GM23338 (cell line): ENCODE results near the gene DCST2. TPM values are rescaled to one million over a fixed set of nuclear protein-coding genes. Genes with fewer than 3 reads are reported as not detected.

Experiments
- ATAC-seq: fragments of 200-7000 bp; cut with Tn5 transposase; 3 replicates; pipeline ENCODE4 v1.9.1; 2020
- DNase-seq: peaks from one replicate; pipeline ENCODE4 v3.0.0-alpha.2; 2015; ENCODE audit warnings: low spot score
- H2AFZ ChIP-seq: fragments of 200-600 bp; sonication (generic); 2 replicates; pipeline ENCODE4 v1.8.0; 2016; ENCODE audit warnings: antibody characterized with exemption, mild to moderate bottlenecking, moderate library complexity
- H3F3A ChIP-seq: fragments of 200-600 bp; sonication (generic); replicated peaks from 2 replicates; pipeline ENCODE4 v1.8.0; 2017; ENCODE audit warnings: antibody characterized with exemption, mixed run types, low read depth
- H3K27ac ChIP-seq: fragments of 200-600 bp; sonication (generic); 2 replicates; pipeline ENCODE4 v1.6.1; 2016; ENCODE audit warnings: low read depth
- H3K27me3 ChIP-seq: fragments of 200-600 bp; sonication (generic); 2 replicates; pipeline ENCODE4 v1.8.0; 2016; ENCODE audit warnings: mild to moderate bottlenecking, mixed run types, moderate library complexity; ENCODE audit not compliant: insufficient read depth
- H3K36me3 ChIP-seq: fragments of 200-600 bp; sonication (generic); 2 replicates; pipeline ENCODE4 v1.8.0; 2016; ENCODE audit warnings: mild to moderate bottlenecking; ENCODE audit not compliant: insufficient read depth
- H3K4me1 ChIP-seq: fragments of 200-600 bp; sonication (generic); 2 replicates; pipeline ENCODE4 v1.8.0; 2016; ENCODE audit warnings: mild to moderate bottlenecking, moderate library complexity; ENCODE audit not compliant: insufficient read depth
- H3K4me2 ChIP-seq: fragments of 200-600 bp; sonication (generic); 2 replicates; pipeline ENCODE4 v1.7.1; 2017; ENCODE audit warnings: mixed run types
- H3K4me3 ChIP-seq: fragments of 200-600 bp; sonication (generic); 2 replicates; pipeline ENCODE4 v1.6.1; 2016; ENCODE audit warnings: mixed run types
- H3K79me2 ChIP-seq: fragments of 200-600 bp; sonication (generic); replicated peaks from 2 replicates; pipeline ENCODE4 v1.8.0; 2017; ENCODE audit warnings: mild to moderate bottlenecking; ENCODE audit not compliant: insufficient read depth
- H3K9me2 ChIP-seq: fragments of 200-600 bp; sonication (generic); 2 replicates; pipeline ENCODE4 v1.8.0; 2017; ENCODE audit not compliant: insufficient read depth
- H4K20me1 ChIP-seq: fragments of 200-600 bp; sonication (generic); replicated peaks from 2 replicates; pipeline ENCODE4 v1.8.0; 2017; ENCODE audit warnings: mild to moderate bottlenecking; ENCODE audit not compliant: insufficient read depth
- H3K27ac Mint-ChIP-seq: 2 replicates; pipeline ENCODE4 v1.8.0; 2020; ENCODE audit warnings: inconsistent platforms, mild to moderate bottlenecking, moderate library complexity, mixed read lengths
- H3K27me3 Mint-ChIP-seq: 3 replicates; pipeline ENCODE4 v1.8.0; 2022; ENCODE audit warnings: low read depth, mild to moderate bottlenecking, moderate library complexity, mixed read lengths, inconsistent platforms; ENCODE audit not compliant: insufficient read depth, poor library complexity
- H3K36me3 Mint-ChIP-seq: 3 replicates; pipeline ENCODE4 v1.8.0; 2021; ENCODE audit warnings: low read depth, mild to moderate bottlenecking, inconsistent platforms, moderate library complexity, mixed read lengths
- H3K4me1 Mint-ChIP-seq: 3 replicates; pipeline ENCODE4 v1.8.0; 2020; ENCODE audit warnings: mild to moderate bottlenecking, inconsistent platforms, mixed read lengths
- H3K4me3 Mint-ChIP-seq: 3 replicates; pipeline ENCODE4 v1.8.0; 2021; ENCODE audit warnings: moderate library complexity, mild to moderate bottlenecking, inconsistent platforms, mixed read lengths
- H3K9me3 Mint-ChIP-seq: 3 replicates; pipeline ENCODE4 v1.8.0; 2020; ENCODE audit warnings: moderate library complexity, mild to moderate bottlenecking, inconsistent platforms, mixed read lengths
- CREB1 ChIP-seq: fragments of 250-450 bp; sonication (Bioruptor Pico); IDR thresholded peaks from 2 replicates; pipeline ENCODE4 v1.5.0; 2020; ENCODE audit warnings: low read depth, mild to moderate bottlenecking, moderate library complexity
- CTCF ChIP-seq, 2 experiments: fragments of 200-600 bp in 1 of 2; sonication (generic) in 1 of 2; conservative IDR thresholded peaks; 2 replicates each; pipeline versions ENCODE4 v1.5.1 to v1.6.1; 2016 to 2017; ENCODE audit warnings: antibody characterized with exemption in 2 of 2, low read depth in 2 of 2, mild to moderate bottlenecking in 2 of 2, moderate library complexity in 1 of 2
- ETS1 ChIP-seq: IDR thresholded peaks from 2 replicates; pipeline ENCODE4 v1.6.1; 2016; ENCODE audit warnings: antibody characterized with exemption
- EZH2 ChIP-seq: fragments of 200-600 bp; sonication (generic); IDR thresholded peaks from one replicate; pipeline ENCODE4 v1.8.0; 2017; ENCODE audit warnings: antibody characterized with exemption, mild to moderate bottlenecking, low read depth; ENCODE audit not compliant: unreplicated experiment
- EZH2phosphoT487 ChIP-seq: fragments of 200-600 bp; sonication (generic); IDR thresholded peaks from one replicate; pipeline ENCODE4 v1.8.1; 2018; ENCODE audit warnings: antibody characterized with exemption; ENCODE audit not compliant: unreplicated experiment
- JUNB ChIP-seq: IDR thresholded peaks from one replicate; pipeline ENCODE4 v1.6.1; 2016; ENCODE audit warnings: antibody characterized with exemption; ENCODE audit not compliant: unreplicated experiment
- NANOG ChIP-seq: IDR thresholded peaks from 2 replicates; pipeline ENCODE4 v1.6.1; 2016; ENCODE audit warnings: antibody characterized with exemption, borderline replicate concordance
- POLR2AphosphoS5 ChIP-seq: IDR thresholded peaks from 2 replicates; pipeline ENCODE4 v1.6.1; 2016; ENCODE audit warnings: antibody characterized with exemption, low read depth
- REST ChIP-seq: IDR thresholded peaks from one replicate; pipeline ENCODE4 v1.6.1; 2018; ENCODE audit warnings: antibody characterized with exemption; ENCODE audit not compliant: unreplicated experiment
- STAT1 ChIP-seq: IDR thresholded peaks from one replicate; pipeline ENCODE4 v1.6.1; 2016; ENCODE audit warnings: antibody characterized with exemption; ENCODE audit not compliant: unreplicated experiment
- ZNF114 ChIP-seq: fragments of 250-450 bp; sonication (Bioruptor Pico); IDR thresholded peaks from 2 replicates; pipeline ENCODE4 v1.5.0; 2020; ENCODE audit warnings: mild to moderate bottlenecking, moderate library complexity
- ZNF331 ChIP-seq: fragments of 250-450 bp; sonication (Bioruptor Pico); IDR thresholded peaks from 2 replicates; pipeline ENCODE4 v1.5.0; 2020; ENCODE audit warnings: low read depth, mild to moderate bottlenecking, moderate library complexity
- ZNF462 ChIP-seq: fragments of 250-450 bp; sonication (Bioruptor Pico); IDR thresholded peaks from 2 replicates; pipeline ENCODE4 v1.5.0; 2020; ENCODE audit warnings: mild to moderate bottlenecking, moderate library complexity
- polyA plus RNA-seq: library from polyadenylated mRNA; unstranded; fragments of >200 nt; fragmentation: Nextera tagmentation; extraction: Ambion mirVana; gene quantifications from 2 replicates; pipeline ENCODE4 v1.2.1, GENCODE V29; 2016
- total RNA-seq: library from RNA; depleted of rRNA; stranded (reverse); fragments of >200 nt; shearing (Covaris generic); gene quantifications from 2 replicates; pipeline ENCODE4 v1.2.3, GENCODE V29; 2014

DCST2 gene
- total and polyA plus RNA-seq, 2 experiments from 2014 or later = 0.78 TPM; not detected in 1

GRCh38 chr1:155004352-155005075 lies 29.1 kb downstream of the DCST2 start:
- Histone ChIP-seq H4K20me1 (peaks cover under 1% of the 10 kb centered on the region; the same call in 1 of the 2 replicates), H3K4me2 (peak overlapping the region; percentile 96), H3F3A (peaks cover 16% of the 10 kb centered on the region), H3K27ac (0 out of 2 replicates have a peak overlapping the region, but pooled peaks have one; percentile 66), H3K36me3 (no peaks in the 10 kb centered on the region), H3K27me3 (no peaks in the 10 kb centered on the region), H2AFZ (no peak overlapping the region), H3K4me3 (peak overlapping the region; percentile 96), H3K79me2 (peaks cover 40% of the 10 kb centered on the region), H3K9me2 (no peaks in the 10 kb centered on the region), H3K4me1 (peaks cover 27% of the 10 kb centered on the region)
- peaks cover 40% of the 10 kb centered on the region for H3K4me1 Mint-ChIP-seq
- ATAC-seq (no peak), DNase-seq (no peak)
- peak overlapping the region; percentile 95 for H3K27ac Mint-ChIP-seq
- peaks cover 20% of the 10 kb centered on the region for H3K27me3 Mint-ChIP-seq
- H3K36me3 Mint-ChIP-seq = peaks cover 4% of the 10 kb centered on the region; the same call in 1 of the 3 replicates
- TF ChIP-seq ZNF462 = no peak
- no peak for TF ChIP-seq CTCF (conservative IDR thresholded peaks at IDR 0.05; ENCODE audit: low read depth in 2 of 2)
- no peak for TF ChIP-seq ZNF331
- no peak for TF ChIP-seq JUNB
- TF ChIP-seq STAT1 = no peak
- no peak for TF ChIP-seq NANOG
- no peak for TF ChIP-seq EZH2phosphoT487
- TF ChIP-seq POLR2AphosphoS5 = no peak
- TF ChIP-seq ZNF114 (CRISPR knock-in tag) = no peak
- TF ChIP-seq ETS1 = no peak
- TF ChIP-seq CREB1 (CRISPR knock-in tag) = no peak
- TF ChIP-seq EZH2 = no peak
- TF ChIP-seq REST = no peak
- no peaks in the 10 kb centered on the region for H3K9me3 Mint-ChIP-seq
- peak overlapping the region; percentile 92 for H3K4me3 Mint-ChIP-seq
